HepG2 (cell line): ENCODE measurements around the gene BICDL1. TPM values are rescaled to one million over a fixed set of nuclear protein-coding genes. Genes with fewer than 3 reads are reported as not detected.

Experiments used
- ATAC-seq: fragments of 200-7000 bp; cut with Tn5 transposase; 3 replicates; pipeline ENCODE4 v1.9.1; 2020; ENCODE audit warnings: mild to moderate bottlenecking, moderate library complexity
- BruUV-seq: library from RNA; stranded (reverse); fragments of 400-500 nt; replicated peaks from 2 replicates; lab custom pipeline; 2021; lab: Mats Ljungman, UMichigan
- CTCF ChIA-PET: fragments of 300-600 bp; formaldehyde crosslinking; extraction: SDS; loops from one replicate; lab custom pipeline; 2021; ENCODE audit warnings: low total read pairs, inconsistent platforms, low intra/inter-chr PET ratio; lab: Yijun Ruan, JAX
- POLR2A ChIA-PET: fragments of 350-600 bp; sonication (Branson Sonifier 250); formaldehyde crosslinking; loops from one replicate; lab custom pipeline; 2020; ENCODE audit warnings: antibody characterized with exemption, inconsistent platforms; lab: Yijun Ruan, JAX
- DNase-seq: peaks from one replicate; pipeline ENCODE4 v3.0.0-alpha.2; 2015; ENCODE audit warnings: low spot score
- FAIRE-seq: peaks from 3 replicates; lab custom pipeline; 2011; peaks lifted over from hg19 to GRCh38; lab: Jason Lieb, UNC
- H2AFZ ChIP-seq: one replicate; pipeline ENCODE4 v1.6.1; 2011; ENCODE audit warnings: low read length, inconsistent platforms
- H3K27ac ChIP-seq: fragments of 300-600 bp; 3 replicates; pipeline ENCODE4 v1.8.0; 2011; ENCODE audit warnings: mixed run types, mild to moderate bottlenecking, mixed read lengths, low read length, inconsistent platforms; ENCODE audit not compliant: insufficient read depth; ENCODE audit errors: extremely low read length
- H3K27me3 ChIP-seq, 2 experiments: fragments of 200-600 bp in 1 of 2; 2 replicates in 1 of 2; 3 replicates in 1 of 2; pipeline versions ENCODE4 v1.6.0 to v1.8.0; 2011; ENCODE audit warnings: low read length in 2 of 2, mild to moderate bottlenecking in 2 of 2, moderate library complexity in 2 of 2, inconsistent platforms in 1 of 2; ENCODE audit not compliant: insufficient read depth in 2 of 2, control insufficient read depth in 1 of 2
- H3K36me3 ChIP-seq, 2 experiments: fragments of 200-600 bp in 1 of 2; replicated peaks in 1 of 2; 2 replicates in 1 of 2; 3 replicates in 1 of 2; pipeline versions ENCODE4 v1.5.1 to v1.8.0; 2011; ENCODE audit warnings: low read length in 2 of 2, inconsistent platforms in 1 of 2; ENCODE audit not compliant: insufficient read depth in 2 of 2, control insufficient read depth in 1 of 2
- H3K4me1 ChIP-seq: 2 replicates; pipeline ENCODE4 v1.5.1; 2012; ENCODE audit warnings: low read length, inconsistent platforms; ENCODE audit not compliant: insufficient read depth
- H3K4me2 ChIP-seq: 2 replicates; pipeline ENCODE4 v1.6.0; 2011; ENCODE audit warnings: low read depth, low read length, inconsistent platforms
- H3K4me3 ChIP-seq, 3 experiments: fragments of 200-600 bp in 1 of 3; sonication (generic), shearing (Covaris generic) in 1 of 3; replicated peaks in 1 of 3; 2 replicates each; pipeline ENCODE4 v1.5.1; 2011 to 2016; ENCODE audit warnings: low read length in 3 of 3, inconsistent platforms in 2 of 3, low read depth in 2 of 3, mild to moderate bottlenecking in 2 of 3, control low read depth in 1 of 3, mixed read lengths in 1 of 3; ENCODE audit not compliant: insufficient read depth in 1 of 3
- H3K79me2 ChIP-seq: one replicate; pipeline ENCODE4 v1.6.1; 2011; ENCODE audit warnings: low read length, inconsistent platforms; ENCODE audit not compliant: insufficient read depth
- H3K9ac ChIP-seq: 2 replicates; pipeline ENCODE4 v1.6.0; 2011; ENCODE audit warnings: mild to moderate bottlenecking, low read depth, low read length, inconsistent platforms; ENCODE audit not compliant: insufficient read depth
- H3K9me3 ChIP-seq: 2 replicates; pipeline ENCODE4 v1.5.1; 2012; ENCODE audit warnings: mild to moderate bottlenecking, low read length
- H4K20me1 ChIP-seq: 2 replicates; pipeline ENCODE4 v1.6.0; 2011; ENCODE audit warnings: inconsistent platforms, mild to moderate bottlenecking, low read length, moderate library complexity; ENCODE audit not compliant: insufficient read depth
- AGO2 ChIP-seq: fragments of 200-400 bp; formaldehyde crosslinking; optimal IDR thresholded peaks from 2 replicates; pipeline ENCODE3; 2017; ENCODE audit warnings: mild to moderate bottlenecking, low read depth, low read length, moderate library complexity
- ERF ChIP-seq: IDR thresholded peaks from 2 replicates; pipeline ENCODE4 v1.6.1; 2018; ENCODE audit warnings: missing biosample characterization, missing genetic modification reagents
- MTA1 ChIP-seq: sonication (generic); formaldehyde crosslinking; IDR thresholded peaks from 2 replicates; pipeline ENCODE4 v1.4.0; 2020; ENCODE audit warnings: missing genetic modification reagents, mild to moderate bottlenecking, borderline replicate concordance
- NCOR1 ChIP-seq: fragments of 200-600 bp; sonication (generic); IDR thresholded peaks from 2 replicates; pipeline ENCODE4 v1.7.0; 2017; ENCODE audit warnings: antibody characterized with exemption, low read length, borderline replicate concordance
- ZNF101 ChIP-seq: sonication (generic); formaldehyde crosslinking; IDR thresholded peaks from 2 replicates; pipeline ENCODE4 v1.4.0; 2020; ENCODE audit warnings: mild to moderate bottlenecking, low read depth, missing genetic modification reagents, borderline replicate concordance
- ZNF446 ChIP-seq: sonication (generic); formaldehyde crosslinking; IDR thresholded peaks from 2 replicates; pipeline ENCODE4 v1.5.0; 2020; ENCODE audit warnings: mild to moderate bottlenecking, missing genetic modification reagents
- ZNF510 ChIP-seq: sonication (generic); formaldehyde crosslinking; IDR thresholded peaks from 2 replicates; pipeline ENCODE4 v1.4.0; 2020; ENCODE audit warnings: low read depth, mild to moderate bottlenecking, missing genetic modification reagents
- ZNF75D ChIP-seq: sonication (generic); formaldehyde crosslinking; IDR thresholded peaks from 2 replicates; pipeline ENCODE4 v1.8.1; 2023; ENCODE audit warnings: missing genetic modification reagents, mild to moderate bottlenecking, borderline replicate concordance
- ZSCAN12 ChIP-seq: sonication (generic); formaldehyde crosslinking; IDR thresholded peaks from 2 replicates; pipeline ENCODE4 v1.9.0; 2021; ENCODE audit warnings: mild to moderate bottlenecking, missing genetic modification reagents
- ZSCAN9 ChIP-seq: IDR thresholded peaks from 2 replicates; pipeline ENCODE4 v1.6.1; 2016; ENCODE audit warnings: borderline replicate concordance
- WGBS: methylation state at CpG from one replicate; pipeline ENCODE4 v1.1.6; 2017; ENCODE audit warnings: low lambda C conversion rate; 5-methylcytosine and 5-hydroxymethylcytosine counted together
- in situ Hi-C: cut with HindIII; loops from 2 replicates; pipeline ENCODE4 v1.10.0; 2017; ENCODE audit warnings: low pct_unique_long_range_greater_than_20kb; ENCODE audit not compliant: extremely low pct_ligation_motif_present
- intact Hi-C: fragments of 100-400 bp; cut with micrococcal nuclease; formaldehyde crosslinking; loops from one replicate; pipeline ENCODE4 v1.10.0; 2022; ENCODE audit not compliant: unreplicated experiment
- polyA plus RNA-seq, 8 experiments: library from polyadenylated mRNA; depleted of rRNA in 3 of 8; stranded (reverse) in 7 of 8; unstranded in 1 of 8; fragments of >200 nt; fragmentation: Illumina TruSeq in 4 of 8; extraction: Trizol in 4 of 8; gene quantifications; 2 replicates each; pipeline versions ENCODE4 v1.2.1 to v1.2.3, GENCODE V29; 2011 to 2016; ENCODE audit warnings: low read depth in 4 of 8, missing spikeins in 1 of 8, mixed read lengths in 1 of 8; ENCODE audit not compliant: insufficient read depth in 1 of 8
- total RNA-seq, 5 experiments: library from RNA; depleted of rRNA; stranded (reverse); fragments of >200 nt; fragmentation: Illumina TruSeq; extraction: Trizol; gene quantifications; 2 replicates each; pipeline ENCODE4 v1.2.3, GENCODE V29; 2016; ENCODE audit warnings: low read depth in 1 of 5

Gene BICDL1
- total and polyA plus RNA-seq, 2 of the 13 experiments (the other 11 are each of a cell fraction or from before 2014, with no cell fraction given), result 3.6 to 9.7 TPM

- FAIRE-seq (no peak), ATAC-seq (no peak)
Observed at GRCh38 chr12:120132863-120133385, 143.9 kb downstream of the BICDL1 start.

GRCh38 chr12:120134307-120134980 lies 145.4 kb downstream of the BICDL1 start:
- no peaks in the 10 kb centered on the region for H4K20me1 ChIP-seq
- H3K4me2 ChIP-seq, result no peak overlapping the region
- 100% methylated on average over 7 of the region's 20 CpGs for WGBS
- in situ Hi-C loops, result no loop called here
- FAIRE-seq, result no peak
- H3K9ac ChIP-seq, result no peak overlapping the region
- no peak overlapping the region for H3K27ac ChIP-seq
- intact Hi-C loops, result no loop called here
- H3K79me2 ChIP-seq, result no peaks in the 10 kb centered on the region
- no peaks in the 10 kb centered on the region for H3K9me3 ChIP-seq
- no peak overlapping the region for H2AFZ ChIP-seq
- ATAC-seq, result no peak
- POLR2A ChIA-PET, result no interaction called here
- peaks cover 74 to 94% of the 10 kb centered on the region in 2 experiments for H3K36me3 ChIP-seq
- DNase-seq, result no peak
- TF ChIP-seq ZNF75D, result no peak
- peak; percentile 53 for TF ChIP-seq AGO2
- BruUV-seq, result no TSS peak
- no peaks in the 10 kb centered on the region for H3K27me3 ChIP-seq
- no peaks in the 10 kb centered on the region for H3K4me1 ChIP-seq
- H3K4me3 ChIP-seq, result no peak overlapping the region
- CTCF ChIA-PET, result no interaction called here

More at GRCh38 chr12:120132863-120133385, 143.9 kb downstream of the BICDL1 start:
- H3K27me3 ChIP-seq, result no peaks in the 10 kb centered on the region
- TF ChIP-seq ERF (no peak), NCOR1 (no peak), ZNF510 (CRISPR knock-in tag) (no peak), MTA1 (CRISPR knock-in tag) (no peak), ZNF101 (CRISPR knock-in tag) (no peak), ZNF446 (CRISPR knock-in tag) (no peak), ZSCAN9 (no peak), ZSCAN12 (CRISPR knock-in tag) (no peak)
- DNase-seq, result no peak
- 98% methylated on average over 5 of the region's 6 CpGs for WGBS
- H3K4me1 ChIP-seq, result no peaks in the 10 kb centered on the region
- no peak overlapping the region for H2AFZ ChIP-seq
- POLR2A ChIA-PET, result no interaction called here
- H3K79me2 ChIP-seq, result no peaks in the 10 kb centered on the region
- H4K20me1 ChIP-seq, result no peaks in the 10 kb centered on the region
- intact Hi-C loops (no loop called here), in situ Hi-C loops (no loop called here)
- no peaks in the 10 kb centered on the region for H3K9me3 ChIP-seq
- no peak overlapping the region for H3K9ac ChIP-seq
- H3K27ac ChIP-seq, result no peak overlapping the region
- CTCF ChIA-PET, result no interaction called here
- H3K4me2 ChIP-seq, result no peak overlapping the region
- no peak overlapping the region for H3K4me3 ChIP-seq
- no TSS peak for BruUV-seq
- H3K36me3 ChIP-seq, result peaks cover 67 to 93% of the 10 kb centered on the region in 2 experiments
